LNCaP clone FGC (cell line): ENCODE measurements around the gene MACROD2.
A peak's percentile ranks its signal among the peaks of the same experiment; 100 is the strongest.

ENCODE experiments used
- DNase-seq: peaks from one replicate; pipeline ENCODE4 v3.0.0-alpha.2; 2011; ENCODE audit warnings: low read depth
- H3K4me3 ChIP-seq: 2 replicates; pipeline ENCODE4 v1.5.1; 2011; ENCODE audit warnings: mild to moderate bottlenecking, low read depth, low read length, control low read depth
- TF ChIP-seq, protein P1 (sequence below): IDR thresholded peaks from 2 replicates; pipeline ENCODE4 v1.5.1; 2012; ENCODE audit warnings: mild to moderate bottlenecking; ENCODE audit not compliant: control insufficient read depth, insufficient read depth; ENCODE audit errors: extremely low read depth

MACROD2 gene

DNA sequence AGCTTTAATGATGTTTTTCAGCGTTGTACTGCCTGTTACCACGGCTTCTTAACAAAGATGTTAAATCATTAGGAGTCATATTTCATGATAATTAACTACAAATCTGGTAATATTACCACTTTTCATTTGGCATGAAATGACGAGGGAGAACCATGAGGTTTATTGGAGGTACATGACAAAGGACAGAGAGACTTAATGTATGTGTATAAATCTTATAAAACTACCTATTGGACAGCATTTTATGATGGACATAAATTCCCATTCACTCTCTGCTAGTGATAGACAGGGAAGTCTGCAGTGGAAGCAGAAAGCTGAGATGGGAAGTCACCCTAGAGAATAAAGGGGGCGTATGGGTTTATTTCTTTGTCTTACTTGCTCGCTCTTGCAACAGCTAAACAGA, 1292.0 kb downstream of the MACROD2 start:
- no peak for DNase-seq
- TF ChIP-seq, protein P1, sequence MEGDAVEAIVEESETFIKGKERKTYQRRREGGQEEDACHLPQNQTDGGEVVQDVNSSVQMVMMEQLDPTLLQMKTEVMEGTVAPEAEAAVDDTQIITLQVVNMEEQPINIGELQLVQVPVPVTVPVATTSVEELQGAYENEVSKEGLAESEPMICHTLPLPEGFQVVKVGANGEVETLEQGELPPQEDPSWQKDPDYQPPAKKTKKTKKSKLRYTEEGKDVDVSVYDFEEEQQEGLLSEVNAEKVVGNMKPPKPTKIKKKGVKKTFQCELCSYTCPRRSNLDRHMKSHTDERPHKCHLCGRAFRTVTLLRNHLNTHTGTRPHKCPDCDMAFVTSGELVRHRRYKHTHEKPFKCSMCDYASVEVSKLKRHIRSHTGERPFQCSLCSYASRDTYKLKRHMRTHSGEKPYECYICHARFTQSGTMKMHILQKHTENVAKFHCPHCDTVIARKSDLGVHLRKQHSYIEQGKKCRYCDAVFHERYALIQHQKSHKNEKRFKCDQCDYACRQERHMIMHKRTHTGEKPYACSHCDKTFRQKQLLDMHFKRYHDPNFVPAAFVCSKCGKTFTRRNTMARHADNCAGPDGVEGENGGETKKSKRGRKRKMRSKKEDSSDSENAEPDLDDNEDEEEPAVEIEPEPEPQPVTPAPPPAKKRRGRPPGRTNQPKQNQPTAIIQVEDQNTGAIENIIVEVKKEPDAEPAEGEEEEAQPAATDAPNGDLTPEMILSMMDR: no peak
- no peak overlapping the region for H3K4me3 ChIP-seq

DNA sequence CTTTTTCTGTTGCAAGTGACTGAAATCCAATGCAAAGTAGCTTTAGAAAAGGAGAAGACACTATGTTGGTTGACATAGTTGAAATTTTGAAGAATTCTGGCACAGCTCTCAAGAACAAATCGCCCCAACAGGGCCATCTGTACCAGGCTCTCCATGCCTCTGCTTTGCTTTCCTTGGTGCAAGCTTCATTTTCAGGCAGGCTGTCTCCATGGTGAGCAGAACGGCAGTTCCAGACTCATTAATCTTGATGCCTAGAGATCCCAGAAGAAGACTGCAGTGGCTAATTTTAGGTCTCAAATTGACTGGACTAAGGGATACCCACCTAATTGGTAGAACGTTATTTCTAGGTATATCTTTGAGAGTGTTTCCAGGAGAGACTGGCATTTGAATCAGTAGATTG, 1292.8 kb downstream of the MACROD2 start:
- TF ChIP-seq, protein P1: no peak

DNA sequence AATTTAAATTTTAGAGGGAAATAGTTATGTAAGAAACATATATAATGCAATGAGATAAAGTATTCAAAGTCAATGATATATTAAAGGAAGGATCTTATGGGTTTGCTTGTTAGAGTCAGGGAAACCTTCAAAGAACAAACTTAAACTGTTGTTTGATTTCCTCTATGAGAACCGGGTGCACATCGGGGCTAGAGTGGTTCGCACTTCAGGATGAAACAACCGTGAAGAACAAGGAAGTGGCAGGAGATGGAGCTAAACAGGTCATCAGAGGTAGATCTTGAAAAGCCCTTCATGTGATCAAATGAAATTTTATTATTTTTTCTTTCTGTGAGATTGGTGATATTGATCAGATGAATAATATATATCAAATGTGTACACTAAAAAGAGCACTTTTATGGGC, 1294.0 kb downstream of the MACROD2 start:
- DNase-seq: no peak
- TF ChIP-seq, protein P1: no peak
- H3K4me3 ChIP-seq: no peak overlapping the region

More for the DNA sequence above, 1292.8 kb downstream of the MACROD2 start:
- no peak for DNase-seq
- H3K4me3 ChIP-seq: no peak overlapping the region

DNA sequence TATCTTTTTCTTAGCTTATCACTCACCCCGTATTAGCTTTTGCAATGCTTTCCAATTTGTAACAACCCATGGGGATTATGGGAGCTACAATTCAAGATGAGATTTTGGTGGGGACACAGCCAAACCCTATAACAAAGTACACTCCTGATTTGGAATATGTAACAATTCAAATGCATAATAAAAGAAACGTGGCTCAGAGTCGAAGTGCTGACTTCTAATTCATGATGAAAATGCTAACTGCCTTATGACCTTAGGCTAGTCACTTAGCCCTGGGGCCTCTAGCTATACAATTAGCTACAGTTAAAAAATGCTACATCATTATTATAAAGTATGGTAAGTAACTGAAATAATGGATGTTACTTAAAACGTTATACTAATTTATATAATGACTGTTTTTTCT, 1297.1 kb downstream of the MACROD2 start:
- TF ChIP-seq, protein P1: no peak
- no peak for DNase-seq
- no peak overlapping the region for H3K4me3 ChIP-seq

DNA sequence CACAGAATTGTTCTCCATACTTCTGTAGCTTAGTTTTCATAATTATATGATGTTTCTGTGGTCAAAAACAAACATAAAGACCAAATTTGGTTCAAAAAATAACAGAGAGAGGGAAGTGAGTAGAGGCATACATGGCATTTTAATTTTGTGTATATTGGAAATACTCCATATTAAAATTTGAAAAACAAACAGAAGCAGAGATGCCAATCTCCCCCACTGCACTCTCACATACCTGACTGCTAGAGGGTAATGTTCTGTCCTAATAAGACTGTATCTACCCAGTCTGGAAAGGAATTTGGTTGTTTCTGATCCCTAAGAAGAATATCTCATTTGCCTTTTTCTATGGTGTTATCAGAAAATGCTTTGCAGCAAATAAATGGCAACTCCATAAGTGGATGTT, 1301.1 kb downstream of the MACROD2 start:
- TF ChIP-seq, protein P1: no peak
- DNase-seq: peak; percentile 32

DNA sequence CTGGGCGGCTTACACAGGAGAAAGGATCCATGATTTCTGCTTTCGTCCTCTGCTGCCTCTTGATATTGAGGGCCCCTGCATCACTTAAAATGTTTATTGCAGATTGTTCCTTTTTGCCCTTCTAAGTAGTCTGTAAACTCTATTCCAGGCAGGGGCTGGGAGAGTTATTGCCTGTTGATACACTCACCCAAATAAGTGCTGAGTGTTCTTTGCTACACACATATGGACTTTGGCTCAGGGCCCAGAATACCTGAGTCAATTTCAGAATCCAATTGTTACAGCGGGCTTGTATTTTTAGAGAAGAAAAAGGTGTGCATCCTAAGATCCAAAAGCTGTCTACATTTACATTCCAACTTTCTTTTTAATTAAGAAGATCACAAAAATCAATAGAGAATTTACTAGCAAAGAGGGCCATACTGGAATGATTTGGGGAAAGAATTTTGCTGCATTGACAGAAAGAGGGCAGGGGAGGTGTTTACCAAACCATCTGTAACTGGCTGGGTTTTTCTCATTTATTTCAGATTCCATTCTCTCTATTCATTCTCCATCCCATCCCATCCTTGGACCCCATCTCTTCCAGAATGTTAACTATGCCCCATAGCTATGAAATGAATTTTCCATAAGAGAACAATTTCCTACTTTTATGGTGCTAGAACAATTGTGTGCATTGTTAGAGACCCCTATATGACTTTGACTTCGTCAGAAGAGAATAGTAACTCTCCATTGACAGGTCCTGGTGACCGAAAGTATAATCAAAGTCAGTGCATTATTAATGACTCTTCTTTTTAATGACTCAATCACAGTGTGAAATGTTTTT, 1302.0 kb downstream of the MACROD2 start:
- no peak overlapping the region for H3K4me3 ChIP-seq
- peak; percentile 83 for DNase-seq

More for the DNA sequence above, 1301.1 kb downstream of the MACROD2 start:
- no peak overlapping the region for H3K4me3 ChIP-seq

More for the DNA sequence above, 1302.0 kb downstream of the MACROD2 start:
- TF ChIP-seq, protein P1: no peak
